Cerebellar cortex (tissue), 1 donor: Measurements from ENCODE around the gene ASXL1.

Source experiments
- DNase-seq: peaks from one replicate; pipeline ENCODE4 v3.0.0-alpha.2; 2015; ENCODE audit warnings: low spot score

ASXL1 gene

DNA sequence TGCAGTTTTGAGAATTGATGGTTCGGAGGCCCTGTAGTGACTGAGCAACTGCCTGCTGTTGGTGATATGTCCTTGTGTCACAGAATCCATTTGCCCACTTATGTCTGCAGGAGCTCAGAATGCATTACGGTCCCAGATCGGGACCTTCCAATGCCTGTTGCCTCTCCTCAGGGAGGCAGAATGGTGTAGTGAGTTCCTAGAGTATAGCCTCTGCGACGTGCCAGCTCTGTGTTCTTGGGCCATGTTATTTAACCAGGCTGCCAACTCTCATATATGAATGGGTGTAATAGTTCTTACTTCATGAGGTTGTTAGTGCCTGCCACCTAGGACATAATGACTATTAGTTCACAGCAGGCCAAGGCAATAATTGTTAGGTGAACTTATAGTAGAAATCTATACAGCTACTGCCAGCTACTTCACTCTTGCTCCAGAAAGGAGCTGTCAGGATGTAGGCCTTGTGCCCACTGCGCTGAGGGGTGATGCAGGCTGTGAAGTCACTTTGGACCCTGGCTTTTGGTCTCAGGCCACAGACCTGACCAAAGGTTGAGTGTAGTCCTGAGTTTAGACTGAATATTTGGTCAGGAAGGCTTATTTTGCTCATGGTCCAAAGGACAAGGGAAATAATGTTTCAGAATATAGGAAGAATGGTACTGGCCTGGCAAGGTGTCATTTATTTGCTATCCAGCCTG lies 82.1 kb downstream of the ASXL1 start:
- no peak for DNase-seq

DNA sequence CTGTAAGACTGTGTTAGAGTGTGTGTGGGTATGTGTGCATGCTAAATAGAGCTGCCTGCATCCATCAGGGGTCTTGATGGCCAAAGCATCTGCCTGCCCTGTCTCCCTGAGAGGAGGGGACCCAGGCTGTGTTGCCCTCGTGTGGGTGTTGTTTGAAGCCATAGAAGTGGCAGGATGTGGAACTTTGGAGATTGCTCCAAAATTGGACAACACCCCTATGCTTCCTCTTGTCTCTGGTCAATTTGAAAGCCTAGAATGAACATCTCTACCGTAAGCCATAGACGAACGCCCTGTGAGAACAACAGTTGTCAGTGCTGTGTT lies 82.6 kb downstream of the ASXL1 start:
- DNase-seq: no peak

DNA sequence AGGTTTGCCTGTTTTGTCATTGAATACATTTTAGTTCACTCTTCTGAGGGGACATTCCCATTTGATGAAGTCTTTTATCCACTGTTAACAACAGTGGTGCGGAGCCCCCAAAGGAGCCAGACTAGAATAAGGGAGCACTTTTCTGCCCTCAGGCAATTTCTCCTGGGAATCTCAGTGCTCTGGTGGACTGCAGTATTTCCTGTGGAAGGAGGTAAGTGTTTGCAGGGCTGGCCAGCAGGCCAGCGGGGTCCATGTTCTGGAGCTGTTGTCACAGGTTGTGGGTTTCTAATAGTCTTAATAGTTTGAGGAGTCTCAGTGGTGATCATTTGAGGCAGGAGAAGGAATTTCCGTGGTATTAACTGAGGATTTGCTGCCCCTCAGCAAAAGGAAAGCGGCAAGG lies 83.5 kb downstream of the ASXL1 start:
- no peak for DNase-seq

DNA sequence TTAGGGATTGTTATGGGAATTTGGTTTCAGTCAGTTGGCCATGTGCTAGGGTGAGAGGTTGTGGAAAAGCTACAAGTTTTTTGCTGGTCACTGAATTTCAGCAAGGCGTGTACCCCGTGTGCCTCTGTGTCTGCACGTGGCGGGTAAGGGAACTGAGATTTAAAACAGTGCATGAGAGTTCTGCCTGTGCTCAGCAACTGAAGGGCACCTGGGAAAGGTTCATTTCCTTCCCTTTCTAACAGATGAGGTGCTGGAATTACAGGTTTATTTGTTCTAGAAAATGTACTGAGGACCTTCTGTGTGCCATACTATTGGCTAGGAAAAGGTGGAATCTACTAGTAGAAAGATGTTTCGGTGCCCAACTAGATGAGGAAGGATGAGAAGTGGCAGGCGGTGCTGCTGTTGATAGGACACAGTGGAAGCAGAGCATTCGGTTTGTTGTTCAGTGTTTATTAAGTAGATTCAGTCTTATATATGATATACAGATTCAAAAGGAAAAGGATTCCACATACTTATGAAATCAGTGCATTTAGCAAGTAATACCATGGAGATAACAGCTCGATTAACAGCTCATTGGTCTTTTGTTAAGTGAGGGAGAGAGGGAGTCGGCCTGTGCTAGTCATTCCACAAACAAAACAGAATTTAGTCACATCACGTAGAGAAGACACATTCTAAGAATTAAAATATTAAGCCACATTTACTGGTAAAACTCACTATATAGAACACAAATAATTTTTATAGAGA lies 84.7 kb downstream of the ASXL1 start:
- DNase-seq: no peak

DNA sequence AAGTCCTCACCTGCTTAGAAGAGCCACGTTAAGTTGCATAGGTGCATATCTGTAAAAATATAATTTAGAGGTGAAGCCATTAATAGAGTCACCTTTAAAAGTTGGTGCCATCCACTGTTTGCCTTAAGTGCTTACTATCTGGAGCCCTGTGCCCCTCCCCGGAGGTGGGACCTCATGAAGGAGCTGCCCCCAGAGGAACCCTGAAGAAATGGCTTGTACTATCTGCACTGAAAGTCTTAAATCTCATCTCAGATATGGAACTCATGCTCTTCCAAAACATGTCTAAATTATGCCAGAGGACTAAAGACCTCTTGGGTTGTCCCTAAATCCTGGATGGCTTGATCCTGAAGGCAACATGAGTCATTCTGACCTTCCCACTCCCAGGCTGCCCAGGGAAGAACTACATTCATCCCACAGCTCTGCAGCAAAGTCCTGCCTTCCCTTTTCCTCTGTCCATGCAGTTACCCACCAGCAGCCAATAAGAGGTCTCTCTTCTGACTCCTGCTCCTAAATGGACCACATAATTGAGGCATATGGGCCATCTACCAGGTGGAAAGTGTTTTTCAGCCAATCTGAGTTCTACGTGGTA lies 85.3 kb downstream of the ASXL1 start:
- no peak for DNase-seq

DNA sequence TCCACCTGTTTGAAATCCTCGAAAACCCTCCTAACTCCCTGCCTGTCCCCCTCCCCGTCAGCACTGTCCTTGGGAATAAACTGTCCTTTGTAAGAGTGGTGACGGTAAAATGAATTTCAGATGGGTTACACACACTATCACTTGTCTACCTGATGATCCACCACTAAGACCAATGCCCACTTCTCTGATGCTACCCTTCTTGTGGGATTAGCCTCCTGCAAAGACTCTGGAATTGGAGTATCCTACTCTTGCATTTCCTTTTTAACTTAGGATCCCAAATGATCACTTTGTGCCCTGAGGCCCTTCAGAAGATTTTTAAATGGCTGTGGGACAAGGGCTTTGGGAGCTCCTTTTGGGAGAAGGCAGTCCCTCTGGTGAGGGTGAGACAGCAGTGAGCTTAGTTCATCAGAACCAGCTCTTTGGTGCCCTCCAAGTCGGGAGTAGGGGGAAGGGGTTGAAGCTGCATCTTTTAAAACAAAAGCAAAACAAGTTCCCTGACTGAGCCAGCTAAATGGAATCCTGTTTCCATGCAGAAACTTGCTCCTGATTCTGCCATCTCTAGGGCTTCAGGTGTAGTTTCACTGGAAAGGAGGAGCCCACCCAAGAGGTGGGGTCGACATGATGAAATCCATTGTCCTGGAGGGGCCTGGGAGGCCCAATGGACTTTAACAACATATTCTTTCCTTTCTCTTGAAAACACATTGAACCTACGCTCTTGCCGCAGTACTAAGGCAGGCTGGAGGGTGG lies 86.5 kb downstream of the ASXL1 start:
- DNase-seq: no peak

DNA sequence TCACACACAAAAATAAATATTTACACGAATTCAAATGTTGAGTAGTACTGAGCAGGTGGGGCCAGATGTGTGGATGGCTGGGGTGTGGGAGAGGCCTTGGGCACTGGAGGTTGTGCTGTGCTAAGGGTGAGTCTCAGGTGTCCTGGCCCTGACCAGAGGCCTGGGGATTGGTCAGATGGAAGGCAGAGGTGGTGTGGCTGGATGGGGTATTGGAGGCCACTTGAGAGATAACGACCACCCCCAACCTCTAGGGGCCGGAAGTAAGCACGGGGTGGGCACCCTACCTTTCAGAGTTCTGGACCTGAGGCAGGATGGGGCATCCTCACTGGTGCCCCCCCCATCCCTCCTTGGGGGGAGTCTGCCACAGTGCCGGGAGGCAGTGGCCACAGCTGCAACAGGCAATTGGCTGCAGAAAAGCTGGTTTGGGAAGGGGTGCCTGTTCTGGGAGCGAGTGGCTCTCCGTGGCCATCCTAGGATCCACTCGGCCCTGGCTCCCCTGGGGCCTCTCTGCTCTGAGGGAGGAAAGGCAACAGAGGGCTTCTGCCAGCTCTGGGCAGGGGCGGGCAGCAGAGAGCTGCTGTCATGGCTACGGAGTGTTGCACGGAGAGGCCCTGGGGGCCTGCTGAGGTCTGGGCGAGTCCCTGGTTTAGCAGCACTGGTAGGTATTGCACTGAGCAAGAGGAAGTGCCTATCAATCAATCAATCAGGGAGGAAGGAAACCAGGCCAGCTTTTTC lies 87.6 kb downstream of the ASXL1 start:
- DNase-seq: no peak

DNA sequence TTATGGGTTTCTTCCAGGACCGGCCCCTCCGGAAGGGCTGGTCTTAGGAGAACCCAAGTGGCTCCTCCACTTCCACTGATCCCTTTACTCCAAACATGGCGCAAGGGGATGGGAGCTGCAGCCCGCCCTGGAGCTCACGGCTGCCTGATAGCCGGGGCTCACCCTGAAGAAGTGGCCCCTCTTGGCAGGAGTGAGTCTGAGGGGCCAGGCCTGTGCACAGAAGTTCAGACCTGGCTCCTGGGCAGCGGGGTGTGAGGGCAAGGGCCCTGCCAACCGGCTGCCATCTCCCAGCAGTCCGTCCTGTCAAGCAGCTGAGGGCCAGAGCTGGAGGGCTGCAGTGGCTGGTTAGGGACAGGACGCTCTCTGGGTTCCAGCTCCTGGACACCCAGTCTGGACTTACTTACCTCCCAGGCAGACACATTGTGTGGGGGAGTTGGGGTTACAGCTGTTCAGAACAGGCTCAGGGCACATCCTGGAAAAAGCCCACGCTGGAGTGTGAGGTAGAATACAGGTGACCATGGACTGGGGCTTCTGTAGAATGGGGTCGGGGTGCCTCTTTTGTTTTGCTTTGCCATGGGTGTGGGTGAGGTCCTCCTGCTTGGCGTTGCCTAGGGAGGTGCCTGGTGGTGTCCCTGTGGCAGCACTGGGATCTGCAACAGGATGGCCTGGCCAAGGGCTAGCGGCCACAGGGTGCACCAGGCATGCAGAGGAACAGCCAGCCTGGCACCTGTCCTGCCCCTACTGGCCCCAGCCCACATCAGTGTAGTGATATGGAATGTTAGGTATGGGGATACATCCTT lies 88.4 kb downstream of the ASXL1 start:
- no peak for DNase-seq

DNA sequence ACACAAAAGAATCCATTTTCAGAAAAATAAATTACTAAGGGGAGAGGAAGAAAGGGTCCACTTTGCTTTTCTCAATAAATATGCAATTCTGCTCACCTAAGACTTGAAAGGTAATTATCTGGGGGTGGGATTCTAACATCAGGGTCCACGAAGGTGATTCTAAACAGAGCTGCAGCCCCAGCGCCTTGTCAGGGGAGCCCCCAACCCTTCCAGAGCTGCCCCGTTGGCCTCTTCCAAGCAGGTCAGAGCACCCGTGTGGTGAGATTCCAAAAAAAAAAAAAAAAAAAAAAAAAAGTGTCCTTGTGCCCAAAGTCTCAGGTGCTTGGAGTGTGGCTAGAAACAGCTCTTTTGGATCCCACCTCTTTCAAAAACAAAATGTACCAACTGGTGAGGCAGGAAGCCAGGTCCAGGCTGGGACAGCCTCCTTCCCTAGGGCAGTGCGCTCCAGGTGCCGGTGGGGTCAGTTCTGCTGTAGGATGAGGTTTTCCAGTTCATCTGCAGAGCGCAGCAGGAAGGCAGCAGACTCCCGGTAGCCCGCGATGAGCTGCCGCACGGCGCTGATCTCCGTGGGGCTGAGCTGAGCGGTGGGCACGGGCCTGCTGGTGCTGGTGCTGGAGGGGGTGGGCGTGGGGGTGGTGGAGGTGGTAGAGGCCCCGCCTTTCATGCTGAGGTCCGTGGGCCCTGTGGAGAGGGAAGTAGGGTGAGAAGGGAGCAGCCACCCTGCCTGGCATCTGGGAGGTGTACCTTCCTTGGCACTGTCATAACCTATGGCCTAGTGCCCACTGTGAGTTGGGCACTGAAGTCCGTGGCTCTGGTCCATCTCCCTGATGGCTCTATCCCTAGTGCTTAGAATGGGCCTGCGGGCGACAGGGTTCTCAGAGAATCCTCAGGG lies 89.3 kb downstream of the ASXL1 start:
- DNase-seq: peak; percentile 73

DNA sequence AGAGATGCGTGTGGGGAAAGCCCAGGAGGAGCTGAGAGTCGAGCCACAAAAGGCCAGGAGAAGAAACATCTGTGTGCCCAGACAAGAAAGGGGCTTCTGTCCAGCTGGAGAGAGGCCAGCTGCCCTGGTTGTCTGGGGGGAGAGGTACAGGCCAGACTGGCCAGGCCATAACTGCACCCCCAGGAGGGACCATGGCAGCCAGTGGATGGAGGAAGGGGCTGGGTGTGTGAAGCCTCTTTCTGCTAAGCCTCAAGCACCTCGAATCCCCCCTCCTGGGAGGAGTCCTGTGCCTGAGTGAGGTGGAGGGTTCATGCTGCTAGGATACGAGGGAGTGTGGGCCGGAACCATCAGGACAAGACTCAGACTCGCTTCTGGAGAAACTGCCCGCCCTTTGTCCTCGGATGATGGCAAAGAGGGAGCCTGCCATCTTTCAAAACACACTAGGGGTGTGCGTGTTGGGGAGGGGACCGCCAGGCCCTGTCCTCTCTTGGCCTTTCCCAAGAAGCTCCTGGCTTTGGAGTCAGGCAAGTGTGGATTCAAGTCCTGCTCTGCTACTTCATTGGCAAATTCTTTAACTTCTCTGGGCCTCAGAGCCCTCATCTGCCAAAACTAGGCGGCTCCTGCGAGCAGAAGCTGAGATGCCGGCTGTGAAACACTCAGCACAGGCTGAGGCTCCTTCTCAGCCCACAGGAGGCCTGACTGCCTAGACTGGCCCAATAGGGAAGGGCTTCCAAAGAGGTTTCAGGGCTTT lies 90.3 kb downstream of the ASXL1 start:
- DNase-seq: peak; percentile 49

DNA sequence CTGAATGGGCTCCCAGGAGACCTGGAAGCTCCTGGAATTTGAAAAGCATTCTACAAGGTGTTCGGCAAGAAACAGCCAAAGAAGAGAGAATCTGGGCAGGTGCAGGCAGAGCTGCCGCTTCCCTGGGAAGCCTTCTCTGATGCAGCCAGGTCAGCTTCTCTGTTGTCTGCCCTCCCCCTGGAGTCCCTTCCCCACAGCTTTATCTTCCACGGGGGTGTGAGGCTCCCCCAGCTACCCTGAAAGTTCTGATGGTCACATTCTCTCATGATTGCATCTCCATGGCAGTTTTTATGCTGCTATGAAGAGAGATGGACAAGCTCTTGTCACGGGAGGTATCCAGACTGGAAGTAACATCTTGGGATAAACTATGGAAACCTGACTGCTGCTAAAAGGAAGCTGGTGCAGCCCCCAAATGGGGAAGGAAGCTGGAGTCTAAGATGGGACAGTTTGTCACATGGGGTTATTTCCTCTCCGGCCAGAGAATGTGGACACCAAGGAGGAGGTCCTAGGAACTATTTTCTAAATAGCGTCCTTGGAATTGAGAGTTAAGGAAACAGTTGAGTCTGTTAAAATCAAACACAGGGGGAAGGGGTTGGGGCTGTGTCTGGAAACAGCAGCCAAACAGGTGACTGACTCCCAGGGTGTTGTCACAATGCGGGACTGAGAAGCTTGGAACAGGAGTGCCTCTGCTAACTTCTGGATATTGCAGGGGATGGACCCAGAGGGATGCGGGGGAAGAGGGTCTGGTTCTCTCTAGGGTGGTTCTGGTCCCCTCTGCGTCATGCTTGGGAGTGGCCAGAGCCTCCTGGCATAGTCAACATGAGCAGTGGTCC lies 91.1 kb downstream of the ASXL1 start:
- DNase-seq: no peak

DNA sequence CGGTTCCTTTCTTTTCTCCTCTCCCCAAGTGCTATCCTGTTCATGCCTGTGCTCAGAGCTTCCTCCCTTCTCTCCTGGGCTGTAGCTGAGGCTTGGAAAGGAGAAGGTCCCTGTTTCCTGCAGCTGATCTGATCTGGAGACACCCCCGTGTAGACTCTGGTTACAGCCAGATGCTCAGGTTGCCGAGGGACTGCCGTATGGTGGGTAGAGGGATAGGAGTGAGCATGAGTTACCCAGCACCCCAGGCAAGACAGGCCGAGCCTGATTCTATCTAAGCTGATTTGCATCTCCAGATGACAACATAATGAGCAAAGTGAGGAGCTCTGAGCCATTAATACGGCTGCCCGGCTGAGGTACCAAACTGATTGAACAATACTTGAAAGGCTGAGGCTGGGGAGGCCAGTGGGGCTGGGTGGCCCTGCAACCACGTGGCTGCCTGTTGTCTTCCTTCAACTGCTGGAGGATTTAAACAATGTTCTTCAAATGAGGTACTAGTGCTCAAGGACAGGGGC lies 91.8 kb downstream of the ASXL1 start:
- no peak for DNase-seq

DNA sequence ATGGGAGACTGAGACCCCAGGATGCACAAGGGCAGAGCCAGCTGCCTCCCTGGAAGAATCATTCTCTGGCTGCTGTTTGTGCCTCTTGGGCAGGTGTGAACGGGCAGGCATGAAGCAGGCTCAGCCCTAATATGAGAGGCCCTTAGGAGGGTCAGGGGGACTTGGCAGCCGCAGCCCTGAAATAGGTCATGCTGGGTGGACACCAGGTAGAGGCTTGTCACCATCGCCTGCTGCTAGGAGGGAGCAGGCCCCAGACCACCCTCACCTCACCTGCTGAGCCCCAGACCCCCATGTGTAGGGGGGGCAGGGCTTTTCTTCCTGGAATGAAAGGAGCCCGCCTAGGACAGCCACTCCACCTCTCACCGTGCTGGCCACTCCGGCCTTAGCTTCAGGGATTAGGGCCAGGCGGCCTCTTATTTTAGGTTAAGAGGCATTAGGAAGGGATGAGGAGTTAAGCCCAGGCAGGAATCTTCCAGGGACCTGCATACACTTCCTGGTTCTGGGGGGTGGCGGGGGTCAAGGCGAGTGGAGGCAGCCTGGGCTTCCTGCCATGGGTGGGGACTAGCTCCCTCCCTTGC lies 92.4 kb downstream of the ASXL1 start:
- no peak for DNase-seq

DNA sequence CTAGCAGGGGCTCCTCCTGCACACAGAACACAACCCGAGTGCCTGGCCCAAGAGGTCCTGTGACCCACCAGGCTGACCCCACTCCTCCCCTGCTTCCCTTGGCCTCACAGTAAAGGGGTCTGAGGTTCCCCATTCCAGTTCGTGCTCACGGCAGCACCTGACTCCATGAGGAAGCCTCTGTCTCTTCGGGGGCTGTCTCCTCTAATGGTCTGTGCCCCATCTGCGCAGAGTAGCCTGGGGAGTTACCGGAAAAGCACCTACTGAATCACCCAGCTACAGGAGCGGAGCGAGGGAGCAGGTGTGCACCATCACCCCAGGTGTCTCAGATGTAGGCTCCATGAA lies 93.2 kb downstream of the ASXL1 start:
- no peak for DNase-seq

DNA sequence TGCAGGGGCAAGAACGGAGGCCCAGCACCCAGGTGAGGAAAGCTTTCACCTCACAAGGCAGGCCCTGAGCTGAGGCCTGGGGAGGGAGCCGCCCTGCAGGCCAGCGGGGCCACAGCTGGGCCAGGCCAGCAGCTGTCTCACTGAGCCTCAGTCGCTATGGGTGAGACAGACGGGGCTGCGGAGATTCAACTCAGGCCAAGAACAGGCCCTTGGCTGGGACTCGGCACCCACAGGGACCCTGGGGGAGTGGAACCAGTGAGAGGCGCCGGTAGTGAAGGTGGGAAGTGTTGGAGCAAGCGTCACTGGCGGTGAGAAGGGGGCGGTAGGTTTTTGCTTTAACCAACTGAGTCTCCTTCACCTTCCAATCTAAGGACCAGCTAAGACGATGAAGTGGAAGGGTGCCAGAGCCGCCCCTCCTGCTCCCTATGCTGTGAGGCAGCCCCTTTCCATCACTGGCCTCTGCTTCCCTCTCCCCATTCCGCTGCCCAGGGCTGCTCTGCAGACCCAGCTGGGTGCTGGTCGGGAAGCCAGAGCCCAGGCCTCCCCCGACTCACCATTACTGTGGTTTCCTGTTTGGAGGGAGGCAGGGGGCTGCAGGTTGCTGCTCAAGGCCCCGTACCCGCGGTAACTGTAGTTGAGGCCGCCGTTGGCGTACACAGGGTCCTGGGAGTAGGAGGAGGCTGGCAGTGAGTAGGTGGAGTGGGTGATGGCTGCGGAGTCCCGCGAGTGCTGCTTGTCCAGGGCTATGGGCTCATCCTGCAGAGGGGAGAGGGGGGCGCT lies 93.7 kb downstream of the ASXL1 start:
- no peak for DNase-seq

DNA sequence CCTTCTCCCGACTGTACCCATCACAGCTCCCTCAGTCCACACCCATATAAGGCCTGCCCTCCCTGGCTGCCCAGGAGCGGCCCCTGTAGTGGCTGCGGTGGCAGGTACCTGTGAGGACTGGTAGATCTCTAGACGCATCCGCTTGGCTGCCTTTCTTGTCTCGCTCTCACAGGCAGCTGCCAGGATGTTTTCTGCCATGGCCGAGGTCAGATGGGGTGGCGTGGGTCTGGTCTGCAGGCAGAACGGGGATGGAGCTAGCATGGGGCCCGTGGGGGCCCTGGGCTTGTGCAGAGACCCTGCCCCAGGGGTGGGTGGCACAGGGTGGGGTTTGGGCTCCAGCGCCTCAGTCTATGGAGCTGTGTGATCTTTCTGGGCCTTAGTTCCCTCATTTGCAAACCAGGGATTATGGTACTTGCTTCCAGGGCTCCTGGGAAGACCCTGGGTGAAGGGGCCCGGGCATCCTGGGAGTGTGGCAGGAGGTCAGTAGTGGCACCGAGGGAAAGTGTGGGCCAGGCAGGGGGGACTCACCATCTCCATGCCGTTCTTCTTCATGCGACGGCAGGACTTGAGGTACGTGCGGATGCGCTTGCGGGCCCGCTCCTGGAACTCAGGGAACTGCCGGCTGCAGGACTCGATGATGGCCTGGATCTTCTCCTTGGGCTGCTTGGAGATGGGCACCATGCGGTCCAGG lies 94.8 kb downstream of the ASXL1 start:
- no peak for DNase-seq
